GM19395 (cell line): ENCODE results near the gene ATP6AP1.
"Not testable (repeated sequence)": the region's sequence is repeated elsewhere in the genome, so short reads cannot be mapped to it uniquely, and the experiment has no call there.

ENCODE experiments used
- ATAC-seq: cut with Tn5 transposase; IDR thresholded peaks from one replicate; pipeline ENCODE4 v1.9.1; 2021; ENCODE audit warnings: mild to moderate bottlenecking, moderate library complexity; ENCODE audit not compliant: unreplicated experiment

Gene ATP6AP1

GRCh38 chrX:154398668-154399526 lies 29.6 kb upstream of the ATP6AP1 start:
- ATAC-seq: peak; percentile 15

- no peak for ATAC-seq
These were observed 28.7 kb upstream of the ATP6AP1 start for GRCh38 chrX:154399527-154400368.

- ATAC-seq: not testable (repeated sequence)
These were observed 28.1 kb upstream of the ATP6AP1 start for GRCh38 chrX:154400369-154400817.

GRCh38 chrX:154401045-154401799 lies 27.3 kb upstream of the ATP6AP1 start:
- ATAC-seq: no peak

- no peak for ATAC-seq
These were observed 26.4 kb upstream of the ATP6AP1 start for GRCh38 chrX:154401918-154402621.

GRCh38 chrX:154402622-154403127 lies 25.8 kb upstream of the ATP6AP1 start:
- ATAC-seq: no peak

GRCh38 chrX:154403192-154403591 lies 25.3 kb upstream of the ATP6AP1 start:
- ATAC-seq: no peak

- no peak for ATAC-seq
These were observed 24.6 kb upstream of the ATP6AP1 start for GRCh38 chrX:154403858-154404257.

- no peak for ATAC-seq
These were observed 23.8 kb upstream of the ATP6AP1 start for GRCh38 chrX:154404625-154405192.

GRCh38 chrX:154408659-154409221 lies 19.7 kb upstream of the ATP6AP1 start:
- no peak for ATAC-seq

- ATAC-seq: no peak
These were observed 19.1 kb upstream of the ATP6AP1 start, which contains the start of gene DNASE1L1 for GRCh38 chrX:154409222-154409871. TSS of gene DNASE1L1 (minus strand) at chrX:154409254. CDS start at chrX:154405568, 3,686 bp downstream.

- ATAC-seq: peak; percentile 48
These were observed 16.5 kb upstream of the ATP6AP1 start for GRCh38 chrX:154411981-154412340.

- no peak for ATAC-seq
These were observed 16.0 kb upstream of the ATP6AP1 start for GRCh38 chrX:154412468-154412867.

GRCh38 chrX:154413142-154413541 lies 15.3 kb upstream of the ATP6AP1 start:
- no peak for ATAC-seq

- no peak for ATAC-seq
These were observed 11.3 kb upstream of the ATP6AP1 start for GRCh38 chrX:154417157-154417556.

- ATAC-seq: no peak
These were observed 9.3 kb upstream of the ATP6AP1 start for GRCh38 chrX:154419189-154419588.

GRCh38 chrX:154419688-154420401 lies 8.6 kb upstream of the ATP6AP1 start:
- no peak for ATAC-seq

- ATAC-seq: no peak
These were observed 8.1 kb upstream of the ATP6AP1 start for GRCh38 chrX:154420402-154420756.
